ENCODE results near the gene ACADVL.

DNA sequence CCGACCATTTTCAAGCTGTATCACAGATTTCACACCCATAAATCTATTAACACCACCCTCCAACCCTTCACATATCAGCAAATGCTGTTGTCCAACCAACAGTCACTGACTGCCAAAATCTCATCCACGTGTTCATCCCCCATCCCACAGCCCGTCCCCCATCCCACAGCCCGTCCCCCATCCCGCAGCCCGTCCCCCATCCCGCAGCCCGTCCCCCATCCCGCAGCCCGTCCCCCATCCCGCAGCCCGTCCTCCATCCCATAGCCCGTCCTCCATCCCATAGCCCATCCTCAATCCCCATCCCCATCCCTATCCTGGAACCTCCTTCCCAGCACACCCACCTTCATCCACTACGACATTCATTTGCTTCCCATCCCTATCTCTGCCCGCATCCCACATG, 14.2 kb upstream of the ACADVL start:
- TF ChIP-seq, protein P1, sequence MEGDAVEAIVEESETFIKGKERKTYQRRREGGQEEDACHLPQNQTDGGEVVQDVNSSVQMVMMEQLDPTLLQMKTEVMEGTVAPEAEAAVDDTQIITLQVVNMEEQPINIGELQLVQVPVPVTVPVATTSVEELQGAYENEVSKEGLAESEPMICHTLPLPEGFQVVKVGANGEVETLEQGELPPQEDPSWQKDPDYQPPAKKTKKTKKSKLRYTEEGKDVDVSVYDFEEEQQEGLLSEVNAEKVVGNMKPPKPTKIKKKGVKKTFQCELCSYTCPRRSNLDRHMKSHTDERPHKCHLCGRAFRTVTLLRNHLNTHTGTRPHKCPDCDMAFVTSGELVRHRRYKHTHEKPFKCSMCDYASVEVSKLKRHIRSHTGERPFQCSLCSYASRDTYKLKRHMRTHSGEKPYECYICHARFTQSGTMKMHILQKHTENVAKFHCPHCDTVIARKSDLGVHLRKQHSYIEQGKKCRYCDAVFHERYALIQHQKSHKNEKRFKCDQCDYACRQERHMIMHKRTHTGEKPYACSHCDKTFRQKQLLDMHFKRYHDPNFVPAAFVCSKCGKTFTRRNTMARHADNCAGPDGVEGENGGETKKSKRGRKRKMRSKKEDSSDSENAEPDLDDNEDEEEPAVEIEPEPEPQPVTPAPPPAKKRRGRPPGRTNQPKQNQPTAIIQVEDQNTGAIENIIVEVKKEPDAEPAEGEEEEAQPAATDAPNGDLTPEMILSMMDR (IDR thresholded peaks at IDR 0.05) = no peak
- no peak for TF ChIP-seq ZFX (IDR thresholded peaks at IDR 0.05; ENCODE audit: borderline replicate concordance)
